Esophagus muscularis mucosa (tissue), 3 donors: ENCODE measurements around the gene CCNYL1.

Source experiments
- POLR2A ChIP-seq: fragments of 450-650 bp; IDR thresholded peaks from one replicate; pipeline ENCODE4 v1.6.1; 2017; ENCODE audit warnings: antibody characterized with exemption, moderate library complexity, mild to moderate bottlenecking, low read depth
- TF ChIP-seq, protein P1 (sequence below), 3 experiments: fragments of 200-600 bp in 2 of 3; fragments of 450-650 bp in 1 of 3; sonication (generic) in 2 of 3; IDR thresholded peaks; one replicate each; pipeline ENCODE4 v1.5.1; 2017 to 2019; ENCODE audit warnings: antibody characterized with exemption in 3 of 3, mild to moderate bottlenecking in 2 of 3, moderate library complexity in 1 of 3

GRCh38 chr2:207759890-207760289 lies 48.5 kb downstream of the CCNYL1 start:
- TF ChIP-seq, protein P1, sequence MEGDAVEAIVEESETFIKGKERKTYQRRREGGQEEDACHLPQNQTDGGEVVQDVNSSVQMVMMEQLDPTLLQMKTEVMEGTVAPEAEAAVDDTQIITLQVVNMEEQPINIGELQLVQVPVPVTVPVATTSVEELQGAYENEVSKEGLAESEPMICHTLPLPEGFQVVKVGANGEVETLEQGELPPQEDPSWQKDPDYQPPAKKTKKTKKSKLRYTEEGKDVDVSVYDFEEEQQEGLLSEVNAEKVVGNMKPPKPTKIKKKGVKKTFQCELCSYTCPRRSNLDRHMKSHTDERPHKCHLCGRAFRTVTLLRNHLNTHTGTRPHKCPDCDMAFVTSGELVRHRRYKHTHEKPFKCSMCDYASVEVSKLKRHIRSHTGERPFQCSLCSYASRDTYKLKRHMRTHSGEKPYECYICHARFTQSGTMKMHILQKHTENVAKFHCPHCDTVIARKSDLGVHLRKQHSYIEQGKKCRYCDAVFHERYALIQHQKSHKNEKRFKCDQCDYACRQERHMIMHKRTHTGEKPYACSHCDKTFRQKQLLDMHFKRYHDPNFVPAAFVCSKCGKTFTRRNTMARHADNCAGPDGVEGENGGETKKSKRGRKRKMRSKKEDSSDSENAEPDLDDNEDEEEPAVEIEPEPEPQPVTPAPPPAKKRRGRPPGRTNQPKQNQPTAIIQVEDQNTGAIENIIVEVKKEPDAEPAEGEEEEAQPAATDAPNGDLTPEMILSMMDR (IDR thresholded peaks at IDR 0.05): no peak
- no peak for TF ChIP-seq POLR2A
